Uterus (tissue), 4 donors: Measurements from ENCODE around the gene CHCHD2. TPM values are rescaled to one million over a fixed set of nuclear protein-coding genes. Genes with fewer than 3 reads are reported as not detected.

Experiments used
- small RNA-seq: library from RNA; depleted of rRNA; stranded (forward); fragments of <200 nt; gene quantifications from one replicate; pipeline ENCODE3, GENCODE V24; 2016
- total RNA-seq, 4 donors: library from RNA; depleted of rRNA in 3 of 4; stranded (reverse); fragments of >200 nt in 3 of 4; gene quantifications; one replicate each; pipeline versions ENCODE4 v1.1.0 to v1.2.4, GENCODE V29; 2014 to 2023
- donor health status: DM: yes; HTN: yes; CAD: no.

Gene CHCHD2
- total RNA-seq, 4 donors from 2014 or later, result 193 to 900 (median 353) TPM

Small RNA genes within 50 kb of the gene (small RNA-seq; reads per million reads assigned to genes)
- gene SNORA15, result not detected
- gene SNORA22B, result not detected

Other genes starting within 250 kb of the CHCHD2 start
- not detected for gene SEPTIN14, start 243.7 kb downstream of the CHCHD2 start, total RNA-seq
- 10 to 100 TPM in 1 of 4 donors, 1 to 10 TPM in 2, under 1 TPM in 1; 0.26 to 28.4 (median 6.7) TPM for gene ZNF713, start 219.0 kb downstream of the CHCHD2 start, total RNA-seq
- 10 to 100 TPM in 2 of 4 donors, 1 to 10 TPM in 2; 3.2 to 20.9 (median 8.0) TPM for gene MRPS17, start 154.6 kb downstream of the CHCHD2 start, total RNA-seq
- 10 to 100 TPM; 51.8 to 80.6 (median 69.9) TPM for gene NIPSNAP2, start 141.9 kb downstream of the CHCHD2 start, total RNA-seq
- gene PSPH, start 55.0 kb downstream of the CHCHD2 start, total RNA-seq, result 10 to 100 TPM in 3 of 4 donors, 1 to 10 TPM in 1; 4.5 to 25.6 (median 16.7) TPM
- 100 to 1,000 TPM in 3 of 4 donors, 10 to 100 TPM in 1; 88.0 to 255 (median 194) TPM for gene CCT6A, start 54.7 kb downstream of the CHCHD2 start, total RNA-seq
- 100 to 1,000 TPM in 2 of 4 donors, 10 to 100 TPM in 2; 61.2 to 110 (median 86.5) TPM for gene SUMF2, start 42.2 kb downstream of the CHCHD2 start, total RNA-seq
- gene PHKG1, start 13.5 kb downstream of the CHCHD2 start, total RNA-seq, result 1 to 10 TPM in 1 of 4 donors, under 1 TPM in 1, not detected in 2; 0.97 to 4.7 TPM
- not detected for gene NUPR2, start 9.9 kb upstream of the CHCHD2 start, total RNA-seq